Neuron (in vitro differentiated cells): ENCODE data around the gene ENO3.

Experiments used
- H2AFZ ChIP-seq: one replicate; pipeline ENCODE4 v1.6.1; 2013; ENCODE audit warnings: low read depth, mild to moderate bottlenecking, inconsistent platforms, low read length, moderate library complexity
- H3K27me3 ChIP-seq: one replicate; pipeline ENCODE4 v1.6.1; 2013; ENCODE audit warnings: low read length; ENCODE audit not compliant: insufficient read depth
- H3K36me3 ChIP-seq: one replicate; pipeline ENCODE4 v1.6.1; 2013; ENCODE audit warnings: low read length; ENCODE audit not compliant: insufficient read depth
- H3K4me1 ChIP-seq: one replicate; pipeline ENCODE4 v1.6.1; 2013; ENCODE audit warnings: low read length; ENCODE audit not compliant: insufficient read depth
- H3K4me3 ChIP-seq: 2 replicates; pipeline ENCODE4 v1.5.1; 2013; ENCODE audit warnings: mild to moderate bottlenecking, low read length, moderate library complexity
- H3K9me3 ChIP-seq: one replicate; pipeline ENCODE4 v1.6.1; 2013; ENCODE audit warnings: low read length

ENO3 gene

GRCh38 chr17:4999430-5000093, 48.6 kb downstream of the ENO3 start:
- Histone ChIP-seq H3K36me3 (peaks cover 38% of the 10 kb centered on the region), H3K4me1 (peaks cover 19% of the 10 kb centered on the region), H3K4me3 (peak overlapping the region; percentile 58), H3K9me3 (no peaks in the 10 kb centered on the region), H3K27me3 (no peaks in the 10 kb centered on the region), H2AFZ (no peak overlapping the region)

- no peaks in the 10 kb centered on the region for H3K9me3 ChIP-seq
- H3K4me1 ChIP-seq, result peaks cover 19% of the 10 kb centered on the region
- H2AFZ ChIP-seq, result no peak overlapping the region
- H3K4me3 ChIP-seq, result no peak overlapping the region
- peaks cover 45% of the 10 kb centered on the region for H3K36me3 ChIP-seq
- H3K27me3 ChIP-seq, result no peaks in the 10 kb centered on the region
Measured at GRCh38 chr17:5000237-5000639, 49.3 kb downstream of the ENO3 start.

GRCh38 chr17:5002121-5002788, 51.3 kb downstream of the ENO3 start:
- Histone ChIP-seq H3K27me3 (no peaks in the 10 kb centered on the region), H3K4me3 (no peak overlapping the region), H3K36me3 (peaks cover 57% of the 10 kb centered on the region)

GRCh38 chr17:5003214-5003867, 52.4 kb downstream of the ENO3 start:
- Histone ChIP-seq H2AFZ (no peak overlapping the region), H3K4me3 (no peak overlapping the region), H3K9me3 (no peaks in the 10 kb centered on the region), H3K36me3 (peaks cover 68% of the 10 kb centered on the region), H3K4me1 (peaks cover 13% of the 10 kb centered on the region), H3K27me3 (no peaks in the 10 kb centered on the region)

More at GRCh38 chr17:5002121-5002788, 51.3 kb downstream of the ENO3 start:
- no peak overlapping the region for H2AFZ ChIP-seq
- H3K4me1 ChIP-seq, result peaks cover 13% of the 10 kb centered on the region
- no peaks in the 10 kb centered on the region for H3K9me3 ChIP-seq
